HepG2 (cell line): ENCODE measurements around the gene ZNF683. TPM values are rescaled to one million over a fixed set of nuclear protein-coding genes. Genes with fewer than 3 reads are reported as not detected.

Source experiments
- ATRX ChIP-seq: sonication (generic); formaldehyde crosslinking; IDR thresholded peaks from 2 replicates; pipeline ENCODE4 v1.4.0; 2020; ENCODE audit warnings: missing genetic modification reagents, borderline replicate concordance
- CCDC6 ChIP-seq: sonication (generic); formaldehyde crosslinking; IDR thresholded peaks from 2 replicates; pipeline ENCODE4 v1.8.1; 2022; ENCODE audit warnings: mild to moderate bottlenecking, missing genetic modification reagents, moderate library complexity
- DMAP1 ChIP-seq: IDR thresholded peaks from 2 replicates; pipeline ENCODE4 v1.6.1; 2016
- FOXC1 ChIP-seq: sonication (generic); formaldehyde crosslinking; IDR thresholded peaks from 2 replicates; pipeline ENCODE4 v1.8.0; 2022; ENCODE audit warnings: mild to moderate bottlenecking, missing genetic modification reagents, borderline replicate concordance
- GMEB1 ChIP-seq: sonication (generic); formaldehyde crosslinking; IDR thresholded peaks from 2 replicates; pipeline ENCODE4 v1.5.1; 2020; ENCODE audit warnings: missing genetic modification reagents, mild to moderate bottlenecking, borderline replicate concordance
- GTF3A ChIP-seq: sonication (generic); formaldehyde crosslinking; conservative IDR thresholded peaks from 2 replicates; pipeline ENCODE4 v1.4.0; 2020; ENCODE audit warnings: mild to moderate bottlenecking, missing genetic modification reagents
- HNRNPK ChIP-seq: fragments of 200-400 bp; formaldehyde crosslinking; IDR thresholded peaks from 2 replicates; pipeline ENCODE4 v1.6.1; 2018; ENCODE audit warnings: low read length, low read depth, moderate library complexity, mild to moderate bottlenecking; ENCODE audit not compliant: poor library complexity, severe bottlenecking
- MAFK ChIP-seq, 2 experiments: IDR thresholded peaks in 1 of 2; conservative IDR thresholded peaks in 1 of 2; 2 replicates each; pipeline ENCODE4 v1.6.1; 2011; ENCODE audit warnings: improper control_type of control experiment in 2 of 2, low read length in 2 of 2
- NR2F6 ChIP-seq, 2 experiments: IDR thresholded peaks; 2 replicates each; pipeline ENCODE4 v1.6.1; 2016; ENCODE audit warnings: antibody characterized with exemption in 1 of 2, mild to moderate bottlenecking in 1 of 2
- PHF21A ChIP-seq: sonication (generic); formaldehyde crosslinking; IDR thresholded peaks from 2 replicates; pipeline ENCODE4 v1.5.0; 2020; ENCODE audit warnings: mild to moderate bottlenecking, missing genetic modification reagents
- POGK ChIP-seq: sonication (generic); formaldehyde crosslinking; conservative IDR thresholded peaks from 2 replicates; pipeline ENCODE4 v1.8.0; 2022; ENCODE audit warnings: mild to moderate bottlenecking, moderate library complexity, missing genetic modification reagents
- TGIF2 ChIP-seq: IDR thresholded peaks from 2 replicates; pipeline ENCODE4 v1.6.1; 2016; ENCODE audit warnings: control low read depth, missing compliant biosample characterization
- TOE1 ChIP-seq: sonication (generic); formaldehyde crosslinking; IDR thresholded peaks from 2 replicates; pipeline ENCODE4 v1.4.0; 2020; ENCODE audit warnings: mild to moderate bottlenecking, missing genetic modification reagents
- ZMYM2 ChIP-seq: sonication (generic); formaldehyde crosslinking; IDR thresholded peaks from 2 replicates; pipeline ENCODE4 v1.8.0; 2022; ENCODE audit warnings: mild to moderate bottlenecking, missing genetic modification reagents
- ZNF318 ChIP-seq: sonication (generic); formaldehyde crosslinking; IDR thresholded peaks from 2 replicates; pipeline ENCODE4 v1.4.0; 2020; ENCODE audit warnings: mild to moderate bottlenecking, missing genetic modification reagents
- polyA plus RNA-seq, 8 experiments: library from polyadenylated mRNA; depleted of rRNA in 3 of 8; stranded (reverse) in 7 of 8; unstranded in 1 of 8; fragments of >200 nt; fragmentation: Illumina TruSeq in 4 of 8; extraction: Trizol in 4 of 8; gene quantifications; 2 replicates each; pipeline versions ENCODE4 v1.2.1 to v1.2.3, GENCODE V29; 2011 to 2016; ENCODE audit warnings: low read depth in 4 of 8, missing spikeins in 1 of 8, mixed read lengths in 1 of 8; ENCODE audit not compliant: insufficient read depth in 1 of 8
- total RNA-seq, 5 experiments: library from RNA; depleted of rRNA; stranded (reverse); fragments of >200 nt; fragmentation: Illumina TruSeq; extraction: Trizol; gene quantifications; 2 replicates each; pipeline ENCODE4 v1.2.3, GENCODE V29; 2016; ENCODE audit warnings: low read depth in 1 of 5

Gene ZNF683
- total and polyA plus RNA-seq, 2 of the 13 experiments (the other 11 are each of a cell fraction or from before 2014, with no cell fraction given): not detected

- TF ChIP-seq ZNF318 (CRISPR knock-in tag) (peak; percentile 100), DMAP1 (CRISPR knock-in tag) (peak; percentile 95), GTF3A (CRISPR knock-in tag) (peak; percentile 86; the same call in 1 of the 2 replicates), ATRX (peak; percentile 99), HNRNPK (no peak), TGIF2 (CRISPR knock-in tag) (peak; percentile 100), PHF21A (peak; percentile 82), NR2F6 (IDR thresholded peaks at IDR 0.05) (no peak), NR2F6 (CRISPR knock-in tag; IDR thresholded peaks at IDR 0.05) (peak; percentile 95), CCDC6 (CRISPR knock-in tag) (peak; percentile 100), POGK (CRISPR knock-in tag) (peak; percentile 100), GMEB1 (CRISPR knock-in tag) (peak; percentile 62), TOE1 (CRISPR knock-in tag) (peak; percentile 100), ZMYM2 (CRISPR knock-in tag) (peak; percentile 87), FOXC1 (peak; percentile 100), MAFK (conservative IDR thresholded peaks at IDR 0.05 in 1 of 2, IDR thresholded peaks at IDR 0.05 in 1 of 2; ENCODE audit: low read length in 2 of 2) (no peak)
Observed at GRCh38 chr1:26408604-26409003, 36.1 kb upstream of the ZNF683 start (continued).
